Nephron (organoid): ENCODE data around the gene GAST.

Experiments used
- H3K27ac Mint-ChIP-seq, 3 experiments: 2 replicates each; pipeline ENCODE4 v1.8.0; 2020; ENCODE audit warnings: mixed read lengths in 3 of 3, mild to moderate bottlenecking in 2 of 3, moderate library complexity in 1 of 3
- H3K27me3 Mint-ChIP-seq: 2 replicates; pipeline ENCODE4 v1.8.0; 2021; ENCODE audit warnings: low read depth, mild to moderate bottlenecking, moderate library complexity, mixed read lengths
- H3K36me3 Mint-ChIP-seq: 2 replicates; pipeline ENCODE4 v1.8.0; 2020; ENCODE audit warnings: low read depth, mixed read lengths
- H3K4me1 Mint-ChIP-seq: 2 replicates; pipeline ENCODE4 v1.8.0; 2020; ENCODE audit warnings: mixed read lengths
- H3K4me3 Mint-ChIP-seq, 3 experiments: 2 replicates each; pipeline ENCODE4 v1.8.0; 2020; ENCODE audit warnings: mild to moderate bottlenecking in 3 of 3, mixed read lengths in 3 of 3, moderate library complexity in 2 of 3
- H3K9me3 Mint-ChIP-seq: 2 replicates; pipeline ENCODE4 v1.8.0; 2020; ENCODE audit warnings: mixed read lengths
- CTCF ChIP-seq, 3 experiments: fragments of 200-600 bp; sonication (generic); IDR thresholded peaks; one replicate each; pipeline ENCODE4 v1.5.0; 2021; ENCODE audit warnings: antibody characterized with exemption in 3 of 3; ENCODE audit not compliant: unreplicated experiment in 3 of 3

Gene GAST

GRCh38 chr17:41741709-41742108 is 29.6 kb downstream of the GAST start:
- TF ChIP-seq CTCF (IDR thresholded peaks at IDR 0.05; ENCODE audit: unreplicated experiment in 3 of 3): no peak

GRCh38 chr17:41748275-41748674 is 36.1 kb downstream of the GAST start:
- Mint-ChIP-seq H3K4me3 (no peak overlapping the region), H3K36me3 (no peaks in the 10 kb centered on the region), H3K4me1 (no peaks in the 10 kb centered on the region), H3K27ac (no peak overlapping the region), H3K27me3 (peaks cover 6% of the 10 kb centered on the region), H3K9me3 (no peaks in the 10 kb centered on the region)
- TF ChIP-seq CTCF (IDR thresholded peaks at IDR 0.05; ENCODE audit: unreplicated experiment in 3 of 3): no peak

More at GRCh38 chr17:41741709-41742108, 29.6 kb downstream of the GAST start:
- Mint-ChIP-seq H3K27me3 (peaks cover 25% of the 10 kb centered on the region), H3K4me1 (peaks cover 5% of the 10 kb centered on the region), H3K27ac (no peak overlapping the region), H3K9me3 (no peaks in the 10 kb centered on the region), H3K4me3 (no peak overlapping the region), H3K36me3 (no peaks in the 10 kb centered on the region)

- H3K36me3 Mint-ChIP-seq: peaks cover 11% of the 10 kb centered on the region
- no peaks in the 10 kb centered on the region for H3K9me3 Mint-ChIP-seq
- no peak overlapping the region for H3K27ac Mint-ChIP-seq
- no peaks in the 10 kb centered on the region for H3K4me1 Mint-ChIP-seq
- H3K27me3 Mint-ChIP-seq: peaks cover 6% of the 10 kb centered on the region
- H3K4me3 Mint-ChIP-seq: no peak overlapping the region
- no peak for TF ChIP-seq CTCF (IDR thresholded peaks at IDR 0.05; ENCODE audit: unreplicated experiment in 3 of 3)
These were observed 38.7 kb downstream of the GAST start for GRCh38 chr17:41750862-41751261.

- H3K36me3 Mint-ChIP-seq: peaks cover 15% of the 10 kb centered on the region
- no peak overlapping the region for H3K27ac Mint-ChIP-seq
- H3K4me1 Mint-ChIP-seq: no peaks in the 10 kb centered on the region
- TF ChIP-seq CTCF (IDR thresholded peaks at IDR 0.05; ENCODE audit: unreplicated experiment in 3 of 3): no peak
- H3K9me3 Mint-ChIP-seq: no peaks in the 10 kb centered on the region
- no peak overlapping the region for H3K4me3 Mint-ChIP-seq
- peaks cover 5% of the 10 kb centered on the region for H3K27me3 Mint-ChIP-seq
These were observed 39.2 kb downstream of the GAST start for GRCh38 chr17:41751288-41751687.

GRCh38 chr17:41754066-41754465 is 41.9 kb downstream of the GAST start:
- H3K4me1 Mint-ChIP-seq: no peaks in the 10 kb centered on the region
- no peaks in the 10 kb centered on the region for H3K27me3 Mint-ChIP-seq
- TF ChIP-seq CTCF (IDR thresholded peaks at IDR 0.05; ENCODE audit: unreplicated experiment in 3 of 3): no peak
- no peak overlapping the region for H3K4me3 Mint-ChIP-seq
- H3K9me3 Mint-ChIP-seq: no peaks in the 10 kb centered on the region
- no peak overlapping the region for H3K27ac Mint-ChIP-seq
- H3K36me3 Mint-ChIP-seq: peaks cover 30% of the 10 kb centered on the region

- Mint-ChIP-seq H3K27me3 (no peaks in the 10 kb centered on the region), H3K27ac (no peak overlapping the region), H3K36me3 (peaks cover 67% of the 10 kb centered on the region), H3K4me1 (no peaks in the 10 kb centered on the region), H3K9me3 (no peaks in the 10 kb centered on the region), H3K4me3 (no peak overlapping the region)
- no peak for TF ChIP-seq CTCF (IDR thresholded peaks at IDR 0.05; ENCODE audit: unreplicated experiment in 3 of 3)
These were observed 46.5 kb downstream of the GAST start for GRCh38 chr17:41758601-41759000.
